Lung (tissue), 12 donors: ENCODE measurements around the gene ADRM1. TPM values are rescaled to one million over a fixed set of nuclear protein-coding genes. Genes with fewer than 3 reads are reported as not detected.

Experiments used
- ATAC-seq: fragments of 200-7000 bp; cut with Tn5 transposase; one replicate; pipeline ENCODE4 v1.9.1; 2020; ENCODE audit warnings: moderate number of reproducible peaks; ENCODE audit not compliant: insufficient read depth, low FRiP score
- DNase-seq, 3 donors: peaks; one replicate each; pipeline ENCODE4 v3.0.0-alpha.2; 2013 to 2017
- H3K27ac ChIP-seq, 2 donors: one replicate each; pipeline ENCODE4 v1.5.1; 2013; ENCODE audit warnings: mild to moderate bottlenecking in 2 of 2, moderate library complexity in 2 of 2, control low read depth in 1 of 2, inconsistent platforms in 1 of 2, low read depth in 1 of 2, low read length in 1 of 2
- H3K27me3 ChIP-seq, 3 donors: one replicate each; pipeline ENCODE4 v1.5.1; 2013; ENCODE audit warnings: low read length in 2 of 3; ENCODE audit not compliant: control insufficient read depth in 3 of 3, insufficient read depth in 3 of 3
- H3K36me3 ChIP-seq, 4 donors: one replicate each; pipeline ENCODE4 v1.5.1; 2013; ENCODE audit warnings: low read length in 4 of 4, mild to moderate bottlenecking in 1 of 4, moderate library complexity in 1 of 4; ENCODE audit not compliant: control insufficient read depth in 4 of 4, insufficient read depth in 4 of 4
- H3K4me1 ChIP-seq, 5 donors: one replicate each; pipeline ENCODE4 v1.5.1; 2013; ENCODE audit warnings: low read length in 5 of 5, mild to moderate bottlenecking in 2 of 5, moderate library complexity in 1 of 5; ENCODE audit not compliant: control insufficient read depth in 5 of 5, insufficient read depth in 5 of 5
- H3K4me3 ChIP-seq: one replicate; pipeline ENCODE4 v1.5.1; 2013; ENCODE audit warnings: mild to moderate bottlenecking, control low read depth, moderate library complexity
- H3K9ac ChIP-seq, 2 donors: one replicate each; pipeline ENCODE4 v1.5.1; 2013; ENCODE audit warnings: low read length in 2 of 2, control low read depth in 1 of 2; ENCODE audit not compliant: insufficient read depth in 1 of 2
- H3K9me3 ChIP-seq, 4 donors: one replicate each; pipeline ENCODE4 v1.5.1; 2013; ENCODE audit warnings: low read length in 3 of 4, mild to moderate bottlenecking in 1 of 4, moderate library complexity in 1 of 4; ENCODE audit not compliant: control insufficient read depth in 4 of 4, insufficient read depth in 3 of 4
- WGBS, 2 donors: extraction: QIAGEN DNeasy Blood & Tissue Kit; methylation state at CpG; one replicate each; pipeline ENCODE4 v1.1.7; 2013; 5-methylcytosine and 5-hydroxymethylcytosine counted together
- polyA plus RNA-seq, 2 donors: library from polyadenylated mRNA; stranded (reverse); fragments of 200-250 nt; gene quantifications; one replicate each; pipeline ENCODE4 v1.2.1, GENCODE V29; 2013
- total RNA-seq, 2 donors: library from RNA; depleted of rRNA in 1 of 2; stranded (reverse); fragments of >200 nt in 1 of 2; gene quantifications; one replicate each; pipeline ENCODE4 v1.2.1, GENCODE V29; 2014 to 2021
- TF ChIP-seq, protein P1 (sequence below): IDR thresholded peaks from 2 replicates; pipeline ENCODE4 v1.5.1; 2012; ENCODE audit warnings: mild to moderate bottlenecking; ENCODE audit errors: control extremely low read depth, extremely low read depth
- donor health status: control.
- donor health status: control.
- donor health status: Bipolar disorder and iron deficiency.
- donor health status: healthy.
- donor health status: DM: yes; HTN: yes; CAD: no.

The ADRM1 gene
- total and polyA plus RNA-seq, 4 donors: 43.1 to 140 (median 106) TPM

DNA sequence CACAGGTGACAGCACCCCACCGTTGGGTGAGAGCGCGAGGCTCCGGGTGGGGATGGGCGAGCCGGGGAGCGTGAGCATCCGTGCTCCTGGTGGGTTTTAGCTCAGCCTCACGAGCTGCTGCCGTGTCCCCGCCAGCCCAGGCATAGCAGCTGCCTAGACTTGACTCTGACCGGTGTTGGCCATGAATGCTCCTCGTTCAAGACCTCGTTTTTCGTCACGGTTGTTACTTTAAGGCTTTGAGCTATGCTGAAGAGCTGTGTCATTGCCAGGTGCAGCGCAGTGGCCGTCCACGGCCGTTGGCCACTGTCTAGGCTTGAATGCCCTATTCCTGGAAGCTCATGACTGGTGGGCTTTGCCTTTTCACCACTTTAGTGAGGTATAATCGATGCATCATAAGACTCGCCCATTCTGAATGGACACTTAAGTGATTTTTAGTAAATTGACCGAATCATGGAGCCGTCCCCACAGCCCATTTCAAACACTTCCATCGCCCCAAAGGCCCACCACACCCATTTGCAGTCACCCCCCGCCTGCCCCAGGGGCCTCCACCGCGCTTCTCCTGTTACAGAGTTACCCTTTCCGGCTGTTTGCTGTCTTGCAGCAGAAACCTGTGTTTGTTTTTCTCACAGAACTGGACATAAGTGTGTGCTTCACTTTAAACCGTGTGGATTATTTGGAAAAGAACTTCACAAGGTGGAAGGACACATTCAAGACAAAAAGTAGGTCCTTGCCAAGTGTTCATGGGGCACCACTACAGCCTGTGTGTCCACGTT, 21.4 kb upstream of the ADRM1 start:
- no peak overlapping the region for H3K4me3 ChIP-seq
- H3K27me3 ChIP-seq: no peaks in the 10 kb centered on the region
- H3K9ac ChIP-seq: no peak overlapping the region
- peaks cover 0 to 11% (median 0%) of the 10 kb centered on the region in 5 donors for H3K4me1 ChIP-seq
- TF ChIP-seq, protein P1, sequence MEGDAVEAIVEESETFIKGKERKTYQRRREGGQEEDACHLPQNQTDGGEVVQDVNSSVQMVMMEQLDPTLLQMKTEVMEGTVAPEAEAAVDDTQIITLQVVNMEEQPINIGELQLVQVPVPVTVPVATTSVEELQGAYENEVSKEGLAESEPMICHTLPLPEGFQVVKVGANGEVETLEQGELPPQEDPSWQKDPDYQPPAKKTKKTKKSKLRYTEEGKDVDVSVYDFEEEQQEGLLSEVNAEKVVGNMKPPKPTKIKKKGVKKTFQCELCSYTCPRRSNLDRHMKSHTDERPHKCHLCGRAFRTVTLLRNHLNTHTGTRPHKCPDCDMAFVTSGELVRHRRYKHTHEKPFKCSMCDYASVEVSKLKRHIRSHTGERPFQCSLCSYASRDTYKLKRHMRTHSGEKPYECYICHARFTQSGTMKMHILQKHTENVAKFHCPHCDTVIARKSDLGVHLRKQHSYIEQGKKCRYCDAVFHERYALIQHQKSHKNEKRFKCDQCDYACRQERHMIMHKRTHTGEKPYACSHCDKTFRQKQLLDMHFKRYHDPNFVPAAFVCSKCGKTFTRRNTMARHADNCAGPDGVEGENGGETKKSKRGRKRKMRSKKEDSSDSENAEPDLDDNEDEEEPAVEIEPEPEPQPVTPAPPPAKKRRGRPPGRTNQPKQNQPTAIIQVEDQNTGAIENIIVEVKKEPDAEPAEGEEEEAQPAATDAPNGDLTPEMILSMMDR: no peak
- H3K27ac ChIP-seq: no peak overlapping the region
- 84 to 95% methylated on average over 31 of the region's 31 CpGs for WGBS, 2 donors
- H3K9me3 ChIP-seq: no peaks in the 10 kb centered on the region
- peaks cover 4 to 47% (median 27%) of the 10 kb centered on the region in 4 donors for H3K36me3 ChIP-seq
- ATAC-seq (no peak), DNase-seq (peak in 2 of 3 donors; percentile 10 to 47)

DNA sequence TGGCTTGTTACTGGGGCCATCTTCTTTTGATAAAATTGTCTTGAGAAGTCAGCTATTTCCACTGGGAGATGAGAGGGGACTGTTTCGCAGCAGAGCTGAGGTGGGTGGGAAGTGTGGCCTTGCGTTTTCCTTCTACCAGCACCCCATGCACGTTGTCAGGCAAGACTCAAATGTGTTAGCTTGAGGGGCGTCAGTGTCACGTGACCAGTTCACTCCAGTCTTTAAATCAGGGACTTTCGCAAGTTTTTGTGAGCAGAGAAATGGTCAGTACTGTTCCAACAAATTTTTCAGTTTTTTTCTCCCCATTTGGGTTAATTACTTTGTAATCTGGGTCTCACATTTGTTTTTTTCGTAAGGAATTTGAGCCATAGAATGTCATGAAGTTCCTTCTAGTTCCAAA, 20.7 kb upstream of the ADRM1 start:
- TF ChIP-seq, protein P1: no peak
- H3K9ac ChIP-seq: no peak overlapping the region
- WGBS, 2 donors: 92 to 97% methylated on average over 7 of the region's 7 CpGs
- H3K36me3 ChIP-seq: peaks cover 4 to 53% (median 30%) of the 10 kb centered on the region in 4 donors
- ATAC-seq (no peak), DNase-seq (no peak)
- no peak overlapping the region for H3K27ac ChIP-seq
- H3K27me3 ChIP-seq: no peaks in the 10 kb centered on the region
- peaks cover 0 to 11% (median 0%) of the 10 kb centered on the region in 5 donors for H3K4me1 ChIP-seq
- no peaks in the 10 kb centered on the region for H3K9me3 ChIP-seq
- no peak overlapping the region for H3K4me3 ChIP-seq

DNA sequence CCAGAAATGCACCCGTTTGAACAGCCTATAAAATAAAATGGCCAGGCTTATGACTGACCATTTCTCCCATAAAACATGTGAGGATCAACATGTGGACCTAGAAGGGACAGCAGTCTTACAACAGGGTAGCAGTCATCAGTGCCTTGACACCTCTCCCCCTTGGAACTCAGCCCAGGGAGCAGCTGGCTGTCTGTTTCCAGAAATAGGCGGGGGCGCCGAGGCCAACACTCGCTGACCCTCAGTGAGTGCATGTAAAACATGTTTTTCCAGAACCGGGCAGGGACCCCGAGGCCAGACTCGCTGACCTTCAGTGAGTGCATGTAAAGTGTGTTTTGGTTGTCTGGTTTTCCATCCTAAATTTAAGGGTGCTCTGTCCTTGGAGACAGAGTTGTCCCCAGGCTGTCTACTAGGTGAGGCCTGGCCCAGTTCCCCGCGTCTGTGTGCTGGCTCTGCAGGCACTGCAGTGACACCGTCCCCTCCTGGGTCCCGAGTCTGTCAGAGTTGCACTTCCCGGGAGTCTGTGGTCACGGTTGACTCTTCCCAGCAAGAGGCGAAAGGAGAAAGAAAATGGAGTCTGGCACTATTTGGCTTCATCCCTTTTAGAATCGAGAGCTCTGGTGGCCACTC, 19.8 kb upstream of the ADRM1 start:
- H3K27me3 ChIP-seq: no peaks in the 10 kb centered on the region
- H3K4me1 ChIP-seq: peaks cover 0 to 11% (median 0%) of the 10 kb centered on the region in 5 donors
- no peak for ATAC-seq
- H3K9ac ChIP-seq: no peak overlapping the region
- H3K9me3 ChIP-seq: no peaks in the 10 kb centered on the region
- TF ChIP-seq, protein P1: no peak
- H3K36me3 ChIP-seq: peaks cover 4 to 52% (median 31%) of the 10 kb centered on the region in 4 donors
- no peak overlapping the region for H3K4me3 ChIP-seq
- H3K27ac ChIP-seq: peak overlapping the region in 1 of 2 donors; percentile 4
- DNase-seq: peak in 2 of 3 donors; percentile 36 to 50
- 72 to 86% methylated on average over 16 of the region's 16 CpGs for WGBS, 2 donors
